K562 (cell line): ENCODE measurements around the gene SRRM5. TPM values are rescaled to one million over a fixed set of nuclear protein-coding genes. Genes with fewer than 3 reads are reported as not detected.

ENCODE experiments used
- ATAC-seq: fragments of 200-7000 bp; cut with Tn5 transposase; 3 replicates; pipeline ENCODE4 v1.9.1; 2020; ENCODE audit warnings: moderate library complexity
- BruUV-seq: library from RNA; stranded (reverse); fragments of 400-500 nt; replicated peaks from 2 replicates; lab custom pipeline; 2021; lab: Mats Ljungman, UMichigan
- CTCF ChIA-PET: fragments of 300-600 bp; formaldehyde crosslinking; extraction: SDS; loops from one replicate; lab custom pipeline; 2021; ENCODE audit warnings: low intra/inter-chr PET ratio; lab: Yijun Ruan, JAX
- POLR2A ChIA-PET: fragments of 300-600, 350-650 bp; sonication (Branson Sonifier 250); formaldehyde crosslinking; extraction: SDS; loops from one replicate; lab custom pipeline; 2021; ENCODE audit warnings: antibody characterized with exemption, inconsistent platforms; lab: Yijun Ruan, JAX
- DNase-seq, 4 experiments: peaks; one replicate each; pipeline versions ENCODE4 v3.0.0 to v3.0.0-alpha.2; 2011 to 2018; ENCODE audit warnings: low spot score in 3 of 4, mixed read lengths in 3 of 4; ENCODE audit errors: extremely low read depth in 1 of 4
- FAIRE-seq: peaks from 2 replicates; lab custom pipeline; 2011; peaks lifted over from hg19 to GRCh38; lab: Jason Lieb, UNC
- H2AFZ ChIP-seq: 2 replicates; pipeline ENCODE4 v1.6.0; 2011; ENCODE audit warnings: low read depth, low read length, control low read depth, inconsistent platforms
- H3K27ac ChIP-seq: fragments of 200-600 bp; 3 replicates; pipeline ENCODE4 v1.8.0; 2011; ENCODE audit warnings: low read depth, mild to moderate bottlenecking, control low read depth, inconsistent platforms, low read length, moderate library complexity, mixed read lengths; ENCODE audit errors: extremely low read depth
- H3K27me3 ChIP-seq, 2 experiments: fragments of 300-600 bp in 1 of 2; 2 replicates in 1 of 2; 3 replicates in 1 of 2; pipeline versions ENCODE4 v1.6.0 to v1.8.0; 2011; ENCODE audit warnings: inconsistent platforms in 2 of 2, low read length in 2 of 2, mild to moderate bottlenecking in 1 of 2, mixed read lengths in 1 of 2, moderate library complexity in 1 of 2; ENCODE audit not compliant: control insufficient read depth in 2 of 2, insufficient read depth in 2 of 2
- H3K36me3 ChIP-seq: fragments of 300-600 bp; 3 replicates; pipeline ENCODE4 v1.8.0; 2011; ENCODE audit warnings: mild to moderate bottlenecking, low read length, inconsistent platforms; ENCODE audit not compliant: control insufficient read depth, insufficient read depth
- H3K4me1 ChIP-seq, 2 experiments: fragments of 200-600 bp in 1 of 2; replicated peaks in 1 of 2; 2 replicates in 1 of 2; 3 replicates in 1 of 2; pipeline versions ENCODE4 v1.5.1 to v1.8.0; 2011; ENCODE audit warnings: inconsistent platforms in 2 of 2, low read length in 2 of 2, mild to moderate bottlenecking in 1 of 2, mixed read lengths in 1 of 2, moderate library complexity in 1 of 2; ENCODE audit not compliant: control insufficient read depth in 2 of 2, insufficient read depth in 2 of 2
- H3K4me2 ChIP-seq: 2 replicates; pipeline ENCODE4 v1.6.1; 2011; ENCODE audit warnings: low read length, control low read depth, inconsistent platforms, mixed read lengths; ENCODE audit not compliant: insufficient read depth
- H3K4me3 ChIP-seq: fragments of 200-600 bp; sonication (generic), shearing (Covaris generic); 2 replicates; pipeline ENCODE4 v1.5.1; 2016; ENCODE audit warnings: control low read depth, inconsistent platforms
- H3K79me2 ChIP-seq: fragments of 200-600 bp; 3 replicates; pipeline ENCODE4 v1.8.0; 2011; ENCODE audit warnings: low read length, inconsistent platforms; ENCODE audit not compliant: control insufficient read depth, insufficient read depth
- H3K9ac ChIP-seq, 2 experiments: 2 replicates each; pipeline versions ENCODE4 v1.6.0 to v1.6.1; 2011; ENCODE audit warnings: low read depth in 2 of 2, low read length in 2 of 2, control low read depth in 1 of 2, inconsistent platforms in 1 of 2, mild to moderate bottlenecking in 1 of 2, mixed read lengths in 1 of 2; ENCODE audit not compliant: insufficient read depth in 1 of 2
- H3K9me1 ChIP-seq: one replicate; pipeline ENCODE4 v1.6.0; 2011; ENCODE audit warnings: inconsistent platforms, mild to moderate bottlenecking, low read length, moderate library complexity; ENCODE audit not compliant: control insufficient read depth, insufficient read depth
- H3K9me3 ChIP-seq: replicated peaks from 2 replicates; pipeline ENCODE4 v1.5.1; 2011; ENCODE audit warnings: low read depth, low read length, inconsistent platforms; ENCODE audit not compliant: control insufficient read depth, insufficient read depth
- H4K20me1 ChIP-seq: replicated peaks from 2 replicates; pipeline ENCODE4 v1.6.1; 2011; ENCODE audit warnings: low read length, inconsistent platforms, mixed read lengths; ENCODE audit not compliant: control insufficient read depth, insufficient read depth
- BCOR ChIP-seq: fragments of 450-650 bp; IDR thresholded peaks from 2 replicates; pipeline ENCODE4 v1.6.1; 2016
- ETV1 ChIP-seq: fragments of 450-650 bp; conservative IDR thresholded peaks from 2 replicates; pipeline ENCODE4 v1.6.1; 2016; ENCODE audit warnings: missing genetic modification characterization, control low read depth, low read depth, missing compliant biosample characterization
- NFE2 ChIP-seq: IDR thresholded peaks from 2 replicates; pipeline ENCODE4 v1.6.1; 2014; ENCODE audit warnings: antibody characterized with exemption, low read depth
- RBM25 ChIP-seq: fragments of 200-400 bp; formaldehyde crosslinking; IDR thresholded peaks from 2 replicates; pipeline ENCODE4 v1.6.1; 2018; ENCODE audit warnings: low read length, low read depth, moderate library complexity; ENCODE audit not compliant: severe bottlenecking
- SIN3A ChIP-seq, 2 experiments: fragments of 150-350 bp in 1 of 2; IDR thresholded peaks; 2 replicates each; pipeline ENCODE4 v1.6.1; 2011 to 2016; ENCODE audit warnings: borderline replicate concordance in 2 of 2, low read depth in 2 of 2, low read length in 2 of 2, mild to moderate bottlenecking in 2 of 2, moderate library complexity in 2 of 2; ENCODE audit not compliant: control insufficient read depth in 1 of 2
- ZNF121 ChIP-seq: sonication (generic); formaldehyde crosslinking; conservative IDR thresholded peaks from 2 replicates; pipeline ENCODE4 v1.8.0; 2022; ENCODE audit warnings: missing genetic modification reagents
- WGBS: fragments of 100-300 bp; shearing (Covaris generic); methylation state at CpG from one replicate; pipeline ENCODE4 v1.1.6; 2016; ENCODE audit warnings: low coverage, mixed read lengths; ENCODE audit not compliant: insufficient coverage; ENCODE audit errors: missing lambda C conversion rate; 5-methylcytosine and 5-hydroxymethylcytosine counted together
- in situ Hi-C: fragments of 300-500 bp; cut with MboI; formaldehyde crosslinking; loops from 4 replicates; pipeline ENCODE4 v1.15.0; 2018; ENCODE audit warnings: inconsistent platforms, mixed read lengths
- intact Hi-C: fragments of 100-400 bp; cut with micrococcal nuclease; formaldehyde crosslinking; loops from 2 replicates; pipeline ENCODE4 v1.14.2; 2022
- polyA plus RNA-seq, 8 experiments: library from polyadenylated mRNA; depleted of rRNA in 4 of 8; stranded (reverse) in 5 of 8; unstranded in 3 of 8; fragments of >200 nt; fragmentation: Nextera tagmentation in 2 of 8; fragmentation: Illumina TruSeq in 1 of 8; extraction: Ambion mirVana in 2 of 8; extraction: Trizol in 1 of 8; gene quantifications; 2 replicates each; pipeline versions ENCODE4 v1.2.1 to v1.2.3, GENCODE V29; 2011 to 2014; ENCODE audit warnings: inconsistent platforms in 1 of 8, missing spikeins in 1 of 8
- total RNA-seq, 7 experiments: library from RNA; depleted of rRNA in 6 of 7; stranded (reverse); fragments of >200 nt in 6 of 7; fragmentation: Illumina TruSeq in 2 of 7; extraction: Trizol in 2 of 7; gene quantifications; 2 replicates each; pipeline versions ENCODE4 v1.2.1 to v1.2.3, GENCODE V29; 2011 to 2021; ENCODE audit warnings: low replicate concordance in 1 of 7

Gene SRRM5
- total and polyA plus RNA-seq, 9 of the 15 experiments (the other 6 are each of a cell fraction or from before 2014, with no cell fraction given) = 0.09 to 0.45 (median 0.18) TPM; not detected in 2

GRCh38 chr19:43570174-43570791 is 41.6 kb upstream of the SRRM5 start:
- Histone ChIP-seq H2AFZ (no peak overlapping the region), H3K36me3 (peaks cover 10% of the 10 kb centered on the region; the same call in 2 of the 3 replicates), H3K9me1 (no peaks in the 10 kb centered on the region), H3K9me3 (no peaks in the 10 kb centered on the region), H3K4me1 (peaks cover 0 to 7% of the 10 kb centered on the region in 2 experiments; a peak in 2 of 5 replicates), H3K27ac (no peak overlapping the region), H3K79me2 (peaks cover 11% of the 10 kb centered on the region), H3K4me2 (no peak overlapping the region), H4K20me1 (no peaks in the 10 kb centered on the region; the same call in 1 of the 2 replicates), H3K4me3 (no peak overlapping the region), H3K9ac (no peak overlapping the region), H3K27me3 (no peaks in the 10 kb centered on the region)
- ATAC-seq (no peak), DNase-seq (no peak), FAIRE-seq (no peak)
- BruUV-seq = no TSS peak
- TF ChIP-seq ETV1 (tag) = no peak
- peak; percentile 96 for TF ChIP-seq ZNF121 (CRISPR knock-in tag)
- peak; percentile 63 for TF ChIP-seq RBM25
- no peak for TF ChIP-seq SIN3A (IDR thresholded peaks at IDR 0.05; ENCODE audit: borderline replicate concordance in 2 of 2, control insufficient read depth in 1 of 2, low read depth in 2 of 2, low read length in 2 of 2)
- peak; percentile 24; the same call in 1 of the 2 replicates for TF ChIP-seq NFE2
- peak; percentile 24; the same call in 1 of the 2 replicates for TF ChIP-seq BCOR
- WGBS = 76% methylated on average over 5 of the region's 5 CpGs
- intact Hi-C loops = no loop called here
- in situ Hi-C loops = no loop called here
- ChIA-PET POLR2A (interaction anchor here (3.5 kb wide), 1 partner anchor 9 kb away, joined by 19 read pairs; no protein-coding TSS in a partner anchor), CTCF (no interaction called here)
